IPS-18c (cell line): Measurements from ENCODE around the gene ATL1.

Source experiments
- H3K4me3 ChIP-seq: 2 replicates; pipeline ENCODE4 v1.7.0; 2013; ENCODE audit warnings: low read depth, mild to moderate bottlenecking, low read length, moderate library complexity; ENCODE audit not compliant: insufficient read depth
- H3K9me3 ChIP-seq: one replicate; pipeline ENCODE4 v1.6.1; 2013; ENCODE audit warnings: mild to moderate bottlenecking, low read length, moderate library complexity; ENCODE audit not compliant: control insufficient read depth, insufficient read depth

The ATL1 gene

GRCh38 chr14:50575769-50576168, 15.8 kb downstream of the ATL1 start:
- H3K4me3 ChIP-seq: no peak overlapping the region
- H3K9me3 ChIP-seq: no peaks in the 10 kb centered on the region

- Histone ChIP-seq H3K9me3 (no peaks in the 10 kb centered on the region), H3K4me3 (no peak overlapping the region)
Observed at GRCh38 chr14:50577982-50578381, 18.0 kb downstream of the ATL1 start.

DNA sequence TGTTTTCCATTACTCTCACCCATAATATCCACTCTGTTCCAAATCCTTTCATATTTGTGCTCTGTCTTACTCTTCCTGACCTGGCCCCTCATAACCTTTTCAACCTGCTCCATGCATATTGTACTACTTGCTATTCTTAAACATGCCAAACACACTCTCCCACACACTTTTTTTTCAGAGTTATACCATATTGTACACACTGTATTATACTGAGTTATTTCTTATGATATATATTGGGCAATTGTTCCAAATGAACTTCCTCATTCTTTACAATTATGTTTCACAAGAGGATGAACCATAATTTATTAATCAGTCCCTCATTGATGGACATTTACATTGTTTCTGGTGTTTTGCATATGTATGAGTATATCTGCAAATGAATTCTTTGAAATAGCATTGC, 18.5 kb downstream of the ATL1 start:
- H3K9me3 ChIP-seq: no peaks in the 10 kb centered on the region
- H3K4me3 ChIP-seq: no peak overlapping the region

- H3K4me3 ChIP-seq: no peak overlapping the region
- H3K9me3 ChIP-seq: no peaks in the 10 kb centered on the region
Observed at GRCh38 chr14:50590464-50590863, 30.5 kb downstream of the ATL1 start.

DNA sequence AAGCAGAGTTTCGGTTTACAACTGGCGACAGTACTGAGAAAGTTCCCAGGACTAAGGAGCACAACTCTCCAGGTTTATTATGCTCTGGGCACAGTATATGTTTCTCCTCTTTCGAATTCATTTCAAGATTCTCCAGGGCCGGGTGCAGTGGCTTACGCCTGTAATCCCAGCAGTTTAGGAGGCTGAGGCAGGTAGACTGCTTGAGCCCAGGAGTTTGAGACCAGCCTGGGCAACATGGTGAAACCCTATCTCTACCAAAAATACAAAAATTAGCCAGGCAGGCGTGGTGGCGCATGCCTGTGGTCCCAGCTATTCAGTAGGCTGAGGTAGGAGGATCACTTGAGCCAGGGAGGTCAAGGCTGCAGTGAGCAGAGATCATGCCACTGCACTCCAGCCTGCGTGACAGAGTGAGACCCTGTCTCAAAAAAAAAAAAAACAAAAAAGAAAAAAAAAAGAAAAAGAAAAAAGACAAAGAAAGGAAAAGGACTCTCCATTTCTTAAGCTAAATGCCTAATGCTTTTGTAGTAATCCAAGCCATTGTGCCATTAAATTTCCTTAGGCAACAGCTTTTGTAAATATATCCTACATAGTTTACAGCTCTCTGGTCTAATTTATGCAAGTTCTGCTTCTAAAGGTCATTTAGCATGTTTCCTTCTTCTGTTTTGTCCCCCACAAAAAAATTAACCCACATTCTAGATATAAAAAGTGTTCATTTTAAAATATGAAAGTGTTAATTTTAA, 34.8 kb downstream of the ATL1 start:
- Histone ChIP-seq H3K4me3 (no peak overlapping the region), H3K9me3 (no peaks in the 10 kb centered on the region)

DNA sequence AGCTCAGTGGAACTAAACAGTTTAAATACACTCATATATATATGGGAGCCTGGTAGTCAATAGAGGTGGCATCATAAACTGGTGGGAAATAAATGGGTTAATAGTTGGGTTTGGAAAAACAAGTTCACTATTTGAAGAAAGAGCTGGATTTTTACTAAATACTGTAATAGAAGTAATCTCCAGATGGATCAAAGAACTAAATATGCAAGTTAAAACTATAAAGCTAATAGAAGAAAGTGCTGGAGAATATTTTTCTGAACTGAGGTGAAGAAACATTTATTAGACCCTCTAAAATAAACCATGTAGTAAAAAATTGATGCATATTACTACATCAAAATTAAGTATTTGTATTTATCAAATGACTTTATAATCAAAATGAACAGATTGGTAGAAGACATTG, 38.8 kb downstream of the ATL1 start:
- Histone ChIP-seq H3K4me3 (no peak overlapping the region), H3K9me3 (no peaks in the 10 kb centered on the region)

- Histone ChIP-seq H3K9me3 (no peaks in the 10 kb centered on the region), H3K4me3 (no peak overlapping the region)
Observed at GRCh38 chr14:50599700-50600444, 39.9 kb downstream of the ATL1 start.

GRCh38 chr14:50600849-50601248, 40.9 kb downstream of the ATL1 start:
- H3K9me3 ChIP-seq: no peaks in the 10 kb centered on the region
- no peak overlapping the region for H3K4me3 ChIP-seq

GRCh38 chr14:50601394-50601793, 41.4 kb downstream of the ATL1 start:
- Histone ChIP-seq H3K4me3 (no peak overlapping the region), H3K9me3 (no peaks in the 10 kb centered on the region)

DNA sequence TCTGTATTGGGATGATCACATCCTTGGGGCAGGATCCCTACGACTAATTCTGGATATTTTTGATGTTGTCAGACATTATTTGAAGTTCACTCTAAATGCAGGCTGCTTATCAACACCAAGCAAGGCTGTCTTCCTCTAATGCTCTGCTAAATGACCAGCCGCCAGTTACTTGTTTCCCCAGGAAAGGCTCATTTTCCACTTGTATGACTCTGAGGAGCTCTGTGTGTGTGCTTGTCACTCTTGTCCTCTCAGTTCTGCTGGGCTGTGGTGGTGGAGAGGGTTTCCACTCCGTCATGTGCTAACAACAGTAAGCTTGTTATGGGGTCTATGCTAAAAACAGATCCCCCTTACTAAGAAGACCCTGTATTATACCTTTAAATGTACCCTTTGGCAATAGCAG, 42.1 kb downstream of the ATL1 start:
- Histone ChIP-seq H3K9me3 (no peaks in the 10 kb centered on the region), H3K4me3 (no peak overlapping the region)

DNA sequence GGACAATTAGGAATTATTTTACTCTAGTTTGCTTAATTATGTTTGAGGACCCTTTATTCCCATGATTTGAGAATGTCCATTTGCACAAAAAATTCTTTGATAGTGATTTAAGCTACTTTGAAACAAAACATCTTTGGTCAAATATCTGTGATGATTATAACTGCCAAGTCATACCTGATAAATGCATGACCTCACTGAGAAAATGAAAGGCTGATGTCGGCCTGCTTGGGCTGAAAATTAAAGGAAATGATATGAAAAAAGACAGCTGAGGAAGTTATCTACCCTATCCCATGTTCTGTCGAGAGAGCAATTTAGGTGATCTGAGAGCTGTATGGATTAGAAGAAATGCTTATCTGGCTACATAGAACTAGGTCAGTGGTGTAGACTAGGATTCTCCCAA, 43.6 kb downstream of the ATL1 start:
- Histone ChIP-seq H3K4me3 (no peak overlapping the region), H3K9me3 (no peaks in the 10 kb centered on the region)

GRCh38 chr14:50605766-50606165, 45.8 kb downstream of the ATL1 start:
- Histone ChIP-seq H3K9me3 (no peaks in the 10 kb centered on the region), H3K4me3 (no peak overlapping the region)

- Histone ChIP-seq H3K4me3 (no peak overlapping the region), H3K9me3 (no peaks in the 10 kb centered on the region)
Observed at GRCh38 chr14:50606468-50606867, 46.5 kb downstream of the ATL1 start.

GRCh38 chr14:50607181-50607580, 47.2 kb downstream of the ATL1 start:
- Histone ChIP-seq H3K4me3 (no peak overlapping the region), H3K9me3 (no peaks in the 10 kb centered on the region)

GRCh38 chr14:50607761-50608160, 47.8 kb downstream of the ATL1 start:
- H3K9me3 ChIP-seq: no peaks in the 10 kb centered on the region
- no peak overlapping the region for H3K4me3 ChIP-seq

DNA sequence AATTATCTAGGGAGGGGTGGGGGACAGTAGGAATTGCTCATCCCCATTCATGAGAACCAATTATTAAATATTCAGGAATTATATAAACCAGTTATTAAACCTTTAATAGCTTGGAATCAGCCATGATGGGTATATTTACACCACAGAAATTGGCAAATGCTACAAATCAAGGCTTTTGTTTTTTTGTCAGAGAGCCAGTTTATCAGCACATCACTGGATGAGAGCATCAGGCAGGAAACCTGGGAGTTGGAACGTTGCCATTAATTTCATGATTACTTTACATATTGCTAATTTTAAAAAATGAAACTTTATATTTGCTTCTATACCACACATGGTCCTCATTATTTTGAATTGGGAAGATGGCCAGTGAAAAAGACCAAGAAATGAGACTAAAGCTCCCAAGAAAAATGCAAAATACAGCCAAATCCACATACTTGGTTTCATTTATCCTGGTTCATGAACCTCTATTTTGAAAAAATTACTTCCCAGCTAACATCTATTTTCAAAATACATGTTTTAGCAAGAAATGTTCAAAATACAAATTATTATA, 48.4 kb downstream of the ATL1 start:
- H3K9me3 ChIP-seq: no peaks in the 10 kb centered on the region
- no peak overlapping the region for H3K4me3 ChIP-seq

- Histone ChIP-seq H3K9me3 (no peaks in the 10 kb centered on the region), H3K4me3 (no peak overlapping the region)
Observed at GRCh38 chr14:50610465-50610864, 50.5 kb downstream of the ATL1 start.

- H3K9me3 ChIP-seq: no peaks in the 10 kb centered on the region
- H3K4me3 ChIP-seq: no peak overlapping the region
Observed at GRCh38 chr14:50612806-50613205, 52.9 kb downstream of the ATL1 start.
